Smooth muscle cell of the brain vasculature (primary cell): ENCODE measurements around the gene CASKIN1.
"Not testable (repeated sequence)": the region's sequence is repeated elsewhere in the genome, so short reads cannot be mapped to it uniquely, and the experiment has no call there.

Source experiments
- DNase-seq: peaks from one replicate; pipeline ENCODE4 v3.0.0-alpha.2; 2012; ENCODE audit warnings: low read depth, low spot score

Gene CASKIN1

DNA sequence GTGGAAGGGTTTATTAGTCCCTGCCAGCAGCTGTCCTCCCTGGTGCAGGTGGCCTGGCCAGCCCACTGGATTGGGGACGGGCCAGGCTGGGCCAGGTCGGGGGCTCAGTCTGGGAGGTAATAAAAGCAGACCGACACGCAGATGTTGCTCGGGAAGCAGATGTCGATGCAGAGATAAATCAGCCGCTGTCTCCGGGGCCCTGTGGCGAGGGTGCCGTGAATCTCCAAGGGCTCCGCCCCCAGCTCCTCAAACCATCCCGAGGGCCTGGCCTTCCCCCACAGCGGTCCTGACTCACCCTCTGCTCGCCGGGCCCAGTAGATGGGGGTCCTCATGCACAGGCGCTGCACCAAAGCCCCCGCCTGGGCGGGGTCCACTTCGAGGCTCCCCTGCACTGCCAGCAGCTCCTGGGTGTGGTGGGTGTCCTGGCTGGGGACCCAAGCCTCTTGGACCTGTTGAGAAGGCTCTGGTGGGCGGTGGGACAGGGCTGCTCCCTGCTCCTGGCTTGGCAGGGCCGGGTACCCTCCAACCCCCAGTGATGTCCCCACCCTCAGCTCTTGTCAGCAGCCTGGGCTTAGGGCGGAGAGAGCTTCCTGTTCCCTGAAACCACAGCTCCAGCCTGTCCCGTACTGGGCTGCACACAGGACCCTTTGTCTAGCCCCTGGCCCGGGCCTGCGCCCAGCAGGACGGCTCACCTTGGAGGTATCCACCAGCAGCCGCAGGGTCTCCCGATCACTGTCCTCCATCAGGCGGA, 13.0 kb upstream of the CASKIN1 start:
- no peak for DNase-seq

- DNase-seq: no peak
Measured at GRCh38 chr16:2208772-2209171, 12.4 kb upstream of the CASKIN1 start.

- DNase-seq: no peak
Measured at GRCh38 chr16:2208308-2208707, 11.9 kb upstream of the CASKIN1 start.

GRCh38 chr16:2207872-2208271, 11.5 kb upstream of the CASKIN1 start:
- no peak for DNase-seq

DNA sequence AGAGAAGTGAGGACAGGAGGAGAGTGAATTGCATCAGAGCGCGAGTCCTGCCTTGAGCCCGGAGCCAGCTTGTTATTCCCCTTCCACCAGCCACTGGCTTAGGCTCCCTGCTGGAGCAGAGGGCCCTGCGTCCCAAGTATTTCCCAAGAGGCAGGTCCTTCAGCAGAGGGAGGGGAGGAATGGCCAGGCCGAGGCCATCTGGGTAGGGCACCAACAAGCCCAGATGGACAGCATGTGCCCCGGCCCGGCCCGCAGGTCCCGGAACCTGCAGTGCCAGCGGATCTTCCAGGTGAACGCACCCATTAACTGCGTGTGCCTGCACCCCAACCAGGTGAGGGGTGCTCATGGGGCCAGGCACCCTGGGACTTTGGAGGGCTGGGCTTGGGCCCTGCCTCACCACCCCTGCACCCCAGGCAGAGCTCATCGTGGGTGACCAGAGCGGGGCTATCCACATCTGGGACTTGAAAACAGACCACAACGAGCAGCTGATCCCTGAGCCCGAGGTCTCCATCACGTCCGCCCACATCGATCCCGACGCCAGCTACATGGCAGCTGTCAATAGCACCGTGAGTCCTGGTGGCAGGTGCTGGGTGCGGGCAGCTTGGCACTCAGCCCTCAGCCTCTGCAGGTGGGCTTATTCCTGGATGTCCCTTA, 10.5 kb upstream of the CASKIN1 start:
- no peak for DNase-seq

DNA sequence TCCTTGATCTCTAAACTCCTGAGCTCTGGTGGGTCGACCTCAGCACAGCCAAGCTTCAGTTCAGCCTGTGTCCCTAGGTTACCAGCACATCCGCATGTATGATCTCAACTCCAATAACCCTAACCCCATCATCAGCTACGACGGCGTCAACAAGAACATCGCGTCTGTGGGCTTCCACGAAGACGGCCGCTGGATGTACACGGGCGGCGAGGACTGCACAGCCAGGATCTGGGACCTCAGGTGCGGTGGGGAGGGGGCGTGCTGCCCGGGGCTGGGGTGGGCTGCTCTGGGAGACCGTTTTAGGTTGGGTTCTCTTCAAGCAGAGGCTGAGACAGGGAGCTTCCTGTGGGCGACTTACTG, 10.0 kb upstream of the CASKIN1 start:
- DNase-seq: no peak

GRCh38 chr16:2205967-2206313, 9.5 kb upstream of the CASKIN1 start:
- DNase-seq: no peak

DNA sequence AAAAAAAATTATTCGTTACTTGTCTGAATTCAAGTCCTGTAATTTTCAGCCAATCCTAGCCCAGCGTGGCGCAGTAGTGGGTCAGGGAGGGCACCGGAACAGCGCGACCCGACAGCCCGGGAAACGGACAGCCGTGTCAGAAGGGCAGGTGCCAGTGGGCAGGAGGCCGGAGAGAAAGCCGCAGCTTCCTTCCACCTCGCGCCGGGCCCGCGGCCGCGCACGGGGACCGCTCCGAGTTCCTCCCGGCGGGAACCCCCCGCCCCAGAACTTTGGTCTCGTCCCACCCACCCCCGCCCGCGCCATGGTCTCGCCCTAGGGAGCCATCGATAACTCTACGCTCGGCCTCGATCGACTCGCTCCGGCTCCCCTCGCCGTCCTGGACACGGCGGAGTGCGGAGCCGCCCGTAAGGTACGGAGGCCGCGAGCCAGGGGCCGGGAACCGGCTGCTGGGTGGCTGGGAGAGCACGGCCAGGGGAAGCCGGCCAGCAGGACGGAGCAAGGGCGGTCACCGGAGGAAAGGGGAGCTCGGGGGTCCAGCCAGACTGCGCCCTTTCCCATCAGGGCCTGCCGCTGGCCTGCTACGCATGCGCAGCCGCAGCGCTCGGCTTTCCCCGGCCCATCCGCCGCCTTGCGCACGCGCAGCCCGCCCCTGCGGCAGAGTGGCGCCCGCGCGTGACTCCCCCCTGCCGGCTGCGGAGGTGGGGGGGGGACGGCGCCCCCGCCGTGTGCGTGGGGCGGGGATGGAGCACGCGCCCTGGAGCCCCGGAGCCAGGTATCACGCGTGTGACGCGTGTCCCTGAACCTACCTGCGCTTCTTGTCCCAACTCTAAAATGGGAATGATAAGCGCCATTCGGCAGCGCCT, 8.9 kb upstream of the CASKIN1 start, which contains the start of gene MLST8:
TSS of gene MLST8 (plus strand) at position 351 of the 863 bp plus-strand sequence. CDS start 632 bp downstream, outside the sequence.
- DNase-seq: peak; percentile 72

DNA sequence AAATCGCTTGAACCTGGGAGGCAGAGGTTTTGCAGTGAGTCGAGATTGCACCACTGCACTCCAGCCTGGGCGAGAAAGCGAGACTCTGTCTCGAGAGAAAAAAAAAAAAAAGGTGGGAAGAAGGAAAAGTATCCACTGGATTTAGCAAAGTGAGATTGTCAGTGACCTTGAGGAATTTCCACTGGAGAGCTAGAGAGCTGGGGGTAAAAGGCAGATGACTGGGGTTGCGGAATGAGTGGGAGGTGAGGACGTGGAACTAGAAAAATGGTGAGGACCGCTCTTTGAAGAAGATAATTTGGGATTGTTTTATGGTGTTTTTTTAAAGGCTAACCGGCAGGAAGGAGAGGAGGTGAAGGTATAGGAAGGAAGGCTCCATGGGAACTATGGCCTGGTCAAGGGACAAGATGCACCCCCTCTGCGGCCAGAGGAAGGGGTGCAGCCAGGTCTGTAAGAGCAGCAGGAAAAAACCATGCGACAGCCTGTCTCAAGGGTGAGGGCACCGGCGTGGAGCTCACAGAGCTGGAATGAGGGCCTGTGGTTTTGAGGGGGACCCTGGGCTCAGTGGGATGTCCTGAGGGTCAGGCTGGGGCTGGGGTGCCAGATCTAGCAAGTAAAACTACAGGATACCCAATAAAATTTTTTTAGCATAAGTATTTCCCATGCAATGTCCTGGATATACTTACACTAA, 8.2 kb upstream of the CASKIN1 start:
- no peak for DNase-seq

GRCh38 chr16:2203119-2203688, 6.8 kb upstream of the CASKIN1 start:
- not testable (repeated sequence) for DNase-seq

DNA sequence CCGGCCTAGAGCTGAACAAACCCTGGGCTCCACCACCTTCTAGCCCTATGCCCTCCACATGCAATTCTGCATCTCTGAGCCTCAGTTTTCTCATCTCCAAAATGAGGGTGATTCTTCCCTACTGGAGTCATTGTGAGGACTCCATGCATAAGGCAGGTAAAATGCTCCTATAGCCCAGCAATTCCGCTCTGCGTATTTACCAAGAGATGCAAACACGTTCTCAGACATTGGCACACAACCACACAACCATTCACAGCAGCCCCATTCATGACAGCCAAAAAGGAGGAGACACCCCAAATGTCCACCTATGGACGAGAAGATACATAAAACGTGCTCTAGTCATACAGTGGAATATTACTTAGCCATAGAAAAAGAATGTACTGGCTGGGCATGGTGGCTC, 3.9 kb upstream of the CASKIN1 start:
- DNase-seq: no peak

GRCh38 chr16:2199621-2200139, 3.3 kb upstream of the CASKIN1 start:
- DNase-seq: no peak

DNA sequence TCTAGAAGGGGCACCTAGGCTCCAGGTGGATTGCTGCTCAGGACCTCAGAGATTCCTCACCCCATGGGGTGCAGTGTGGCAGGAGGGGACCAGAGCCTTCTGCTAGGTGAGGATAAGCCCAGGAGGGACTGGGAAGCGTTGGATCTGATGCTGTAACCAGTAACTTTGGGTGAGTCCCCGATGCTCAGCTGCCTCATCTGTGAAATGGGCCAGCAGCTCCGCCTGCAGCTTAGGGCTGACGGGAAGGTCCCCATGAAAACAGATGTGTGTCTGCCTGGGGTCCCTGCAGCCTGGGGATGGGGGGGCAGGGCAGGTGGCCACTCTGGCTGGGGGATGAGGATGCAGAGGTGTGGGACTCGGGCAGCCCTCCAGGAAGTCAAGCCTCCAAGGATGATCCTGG, 2.7 kb upstream of the CASKIN1 start:
- DNase-seq: no peak

DNA sequence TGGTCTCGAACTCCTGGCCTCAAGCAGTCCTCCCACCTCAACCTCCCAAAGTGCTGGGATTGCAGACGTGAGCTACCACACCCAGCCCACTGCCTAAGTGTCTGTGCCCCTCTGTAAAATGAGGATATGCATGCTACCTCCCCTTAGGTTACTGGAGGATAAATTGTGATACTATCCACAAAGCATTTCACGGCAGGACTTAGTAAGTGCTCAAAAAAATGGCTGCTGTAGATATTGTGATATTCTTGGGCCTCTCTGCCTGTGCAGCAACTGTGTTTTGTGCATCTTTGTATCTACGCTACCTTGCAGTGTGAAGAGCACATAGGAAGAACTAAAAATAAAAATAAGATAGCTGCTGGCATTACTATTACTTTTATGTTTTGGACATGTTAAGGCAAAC, 1.9 kb upstream of the CASKIN1 start:
- no peak for DNase-seq

DNA sequence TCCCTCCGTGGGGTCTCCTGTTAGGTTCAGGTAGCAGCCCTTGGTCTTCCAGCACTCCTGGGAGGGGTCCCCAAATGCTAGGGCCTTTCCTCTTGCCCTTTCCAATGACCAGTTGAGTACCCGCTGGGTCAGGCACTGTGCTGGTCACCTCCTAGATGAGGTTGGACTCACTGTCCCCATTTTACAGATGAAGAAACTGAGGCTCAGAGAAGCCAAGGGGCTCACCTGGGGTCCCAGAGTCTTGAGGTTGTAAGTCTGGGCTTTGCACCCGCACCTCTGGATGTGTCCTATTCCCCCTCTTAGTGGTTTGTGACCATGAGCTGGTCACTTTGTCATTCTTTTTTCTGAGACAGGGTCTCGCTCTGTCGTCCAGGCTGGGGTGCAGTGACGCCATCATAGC, 1.4 kb upstream of the CASKIN1 start:
- no peak for DNase-seq

DNA sequence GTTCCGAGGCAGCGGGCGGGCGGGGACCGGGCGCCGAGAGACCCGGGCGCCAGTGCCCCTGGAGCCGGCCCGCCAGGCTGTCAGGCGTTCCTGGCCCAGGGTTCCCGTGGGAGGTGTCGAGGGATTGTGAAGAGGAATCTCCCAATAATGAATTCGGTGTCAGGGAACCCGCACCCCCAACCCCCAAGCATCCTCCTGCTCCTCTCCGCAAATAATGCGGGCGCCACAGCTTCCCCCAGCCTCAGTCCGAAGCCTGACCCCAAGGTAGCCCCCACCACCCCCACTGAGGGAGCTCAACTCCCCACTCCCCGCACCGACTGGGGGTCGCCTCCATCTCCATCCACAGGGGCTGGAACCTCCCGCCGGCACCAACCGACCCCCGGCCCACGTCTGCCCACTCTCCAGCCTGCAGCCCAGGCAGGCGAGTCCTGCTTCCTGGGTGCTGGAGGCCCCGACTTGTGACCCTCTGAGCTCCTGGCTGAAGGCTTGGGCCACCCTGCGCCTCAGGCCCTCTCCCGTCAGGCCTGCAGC, 641 bp upstream of the CASKIN1 start:
- DNase-seq: no peak

- DNase-seq: no peak
Measured at GRCh38 chr16:2195322-2196161, 863 bp downstream of the CASKIN1 start.

DNA sequence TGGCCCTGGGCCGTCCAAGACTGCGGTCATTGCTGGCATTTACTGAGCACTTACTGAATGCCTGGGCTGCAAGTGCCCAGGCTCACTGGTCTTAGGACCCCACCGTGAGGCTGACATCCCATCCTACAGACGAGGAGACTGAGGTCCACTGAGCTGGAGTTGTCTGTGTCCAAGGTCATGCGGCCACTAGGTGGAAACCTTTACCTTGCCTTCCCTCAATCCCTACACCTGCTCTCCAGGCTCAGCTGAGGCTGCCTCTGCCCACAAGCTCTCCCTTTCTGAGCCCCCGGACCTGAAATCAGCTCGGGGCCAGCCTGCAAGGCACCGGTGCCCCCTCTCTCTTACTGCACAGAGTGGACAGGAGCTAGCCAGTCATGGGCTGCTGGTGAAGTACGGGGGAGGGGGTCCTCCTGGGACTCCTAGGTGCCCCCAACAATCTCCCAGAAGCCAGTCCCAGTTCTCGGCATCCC, 1.5 kb downstream of the CASKIN1 start:
- DNase-seq: no peak

- no peak for DNase-seq
Measured at GRCh38 chr16:2194166-2194834, 2.1 kb downstream of the CASKIN1 start.

DNA sequence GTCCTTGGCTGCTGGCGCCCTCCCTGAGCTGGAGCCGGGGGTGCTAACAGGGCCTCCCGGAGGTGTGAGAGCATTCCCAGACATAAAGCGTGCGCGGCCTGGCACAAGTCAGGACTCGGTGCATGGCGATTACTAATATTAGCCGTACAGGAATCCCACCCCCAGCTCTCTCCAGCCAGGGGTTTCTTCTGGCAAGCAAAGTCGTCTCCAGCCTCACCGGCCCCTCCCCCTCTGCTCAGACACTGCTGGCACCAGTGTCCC, 5.0 kb downstream of the CASKIN1 start:
- DNase-seq: no peak
